DMS153 treated with DMSO at 0.1 percent for 48 hours (cell line): ENCODE results near the gene THSD4.

Experiments used
- DNase-seq: peaks from one replicate; lab custom pipeline; 2025; ENCODE audit not compliant: unreplicated experiment; lab: John Stamatoyannopoulos, UW

Gene THSD4

DNA sequence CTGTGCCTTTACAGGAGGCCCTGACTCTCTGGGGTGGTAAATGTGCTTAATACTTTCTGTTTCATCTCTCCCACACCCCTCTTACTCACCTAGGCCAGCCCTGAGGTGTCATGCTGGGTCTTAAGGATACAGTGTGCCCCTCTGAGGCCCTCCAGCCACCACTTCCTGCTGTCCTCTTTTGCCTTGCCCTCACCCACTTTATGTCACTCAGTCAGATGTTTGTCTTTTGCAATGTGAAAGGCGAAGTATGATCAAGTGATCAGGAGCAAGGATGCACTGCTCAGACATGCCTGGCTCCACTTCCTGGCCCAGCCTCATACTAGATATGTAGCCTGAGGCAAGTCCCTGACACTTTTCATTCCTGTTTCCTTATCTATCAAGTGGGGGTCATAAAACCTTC lies 356.1 kb downstream of the THSD4 start:
- DNase-seq = no peak

DNA sequence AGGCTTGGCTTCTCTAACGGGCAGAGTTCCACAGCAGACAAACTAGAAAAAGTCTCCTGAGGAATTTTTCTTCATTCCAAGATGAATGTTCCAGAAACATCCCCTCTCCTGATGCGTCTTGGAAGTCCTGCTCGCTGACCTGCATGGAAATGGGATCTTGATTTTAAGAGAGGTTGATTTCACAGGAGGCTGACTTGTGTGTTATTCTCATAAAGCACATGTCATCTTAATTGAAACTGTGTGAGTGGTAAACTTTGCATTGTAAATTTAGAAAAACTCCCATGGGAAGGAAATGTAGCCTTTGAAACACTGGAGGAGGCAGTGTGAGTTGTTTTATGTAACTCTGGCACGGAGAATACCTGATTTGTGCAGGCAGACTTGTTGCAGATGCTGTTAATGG lies 357.3 kb downstream of the THSD4 start:
- DNase-seq = no peak

DNA sequence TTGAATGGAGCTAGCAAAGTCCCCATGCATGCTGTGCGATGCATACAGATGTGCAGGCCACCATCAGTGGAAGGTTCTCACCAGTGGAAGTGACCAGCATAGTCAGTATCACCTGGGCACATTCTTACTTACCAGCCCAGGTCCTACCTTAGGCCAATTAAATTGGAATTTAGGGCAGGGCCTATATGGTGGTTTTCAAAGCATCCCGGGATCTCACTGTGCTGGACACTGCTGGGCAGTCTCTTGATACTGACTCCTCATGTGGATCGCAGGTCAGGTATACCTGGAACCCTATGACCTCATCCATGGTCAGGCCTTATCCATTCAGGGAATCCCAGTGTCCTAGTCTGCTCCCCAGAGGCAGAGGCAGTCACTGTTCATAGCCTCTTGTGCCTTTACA lies 358.5 kb downstream of the THSD4 start:
- DNase-seq = no peak

DNA sequence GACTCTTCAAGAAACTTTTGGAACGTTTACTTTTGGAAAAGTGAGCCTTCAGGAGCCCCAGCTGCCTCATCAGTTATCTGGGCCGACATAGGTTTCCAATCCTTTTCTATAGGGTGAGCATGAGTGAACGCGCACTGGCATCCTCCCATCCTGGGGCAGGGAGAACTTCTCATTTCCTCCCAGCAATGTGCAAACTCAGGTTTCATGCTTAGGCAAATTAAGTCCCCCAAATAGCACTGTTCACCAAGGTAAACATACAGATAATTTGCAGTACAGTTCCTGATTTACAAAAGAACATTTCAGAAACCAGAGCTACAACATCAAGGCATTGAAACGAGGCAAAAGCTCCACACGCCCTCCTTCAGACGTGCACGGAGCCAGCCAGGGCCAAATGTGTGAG lies 361.6 kb downstream of the THSD4 start:
- no peak for DNase-seq

DNA sequence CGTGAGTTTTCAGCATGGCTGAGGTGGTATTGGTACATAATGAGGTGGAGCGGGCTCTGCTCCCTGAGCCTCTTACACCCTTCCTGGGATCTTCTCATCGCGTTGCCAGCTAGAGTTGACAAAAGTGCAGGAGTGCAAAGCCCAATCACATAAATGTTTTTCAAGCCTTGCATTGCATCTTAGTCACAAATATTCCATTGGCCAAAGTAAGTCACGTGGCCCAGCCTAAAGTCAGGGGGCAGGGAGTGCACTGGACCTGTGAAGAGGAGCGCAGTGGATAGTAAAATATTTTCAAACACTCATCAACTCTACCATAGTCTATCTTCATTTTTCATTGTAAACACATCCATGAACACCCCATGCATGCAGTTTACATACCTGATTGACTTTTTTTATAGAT lies 365.3 kb downstream of the THSD4 start:
- DNase-seq = no peak

DNA sequence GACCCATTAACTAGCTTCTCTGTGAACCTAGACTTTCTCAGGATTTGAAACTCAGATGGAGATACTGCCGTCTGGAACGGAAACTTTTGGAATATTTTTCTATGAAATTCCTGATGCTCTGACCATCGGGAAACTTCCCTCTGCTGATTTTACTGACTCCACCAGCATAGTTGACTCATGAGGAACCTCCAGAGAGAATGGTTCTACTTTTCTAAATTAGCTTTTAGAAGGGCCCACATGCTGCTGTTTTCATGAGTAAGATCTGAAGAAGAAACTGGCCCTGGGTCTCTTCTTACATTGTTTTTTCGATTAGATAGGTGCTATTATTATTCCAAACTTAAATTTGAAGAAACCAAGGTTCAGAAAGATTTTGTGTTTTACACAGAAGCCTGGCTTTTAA lies 368.8 kb downstream of the THSD4 start:
- DNase-seq = no peak

DNA sequence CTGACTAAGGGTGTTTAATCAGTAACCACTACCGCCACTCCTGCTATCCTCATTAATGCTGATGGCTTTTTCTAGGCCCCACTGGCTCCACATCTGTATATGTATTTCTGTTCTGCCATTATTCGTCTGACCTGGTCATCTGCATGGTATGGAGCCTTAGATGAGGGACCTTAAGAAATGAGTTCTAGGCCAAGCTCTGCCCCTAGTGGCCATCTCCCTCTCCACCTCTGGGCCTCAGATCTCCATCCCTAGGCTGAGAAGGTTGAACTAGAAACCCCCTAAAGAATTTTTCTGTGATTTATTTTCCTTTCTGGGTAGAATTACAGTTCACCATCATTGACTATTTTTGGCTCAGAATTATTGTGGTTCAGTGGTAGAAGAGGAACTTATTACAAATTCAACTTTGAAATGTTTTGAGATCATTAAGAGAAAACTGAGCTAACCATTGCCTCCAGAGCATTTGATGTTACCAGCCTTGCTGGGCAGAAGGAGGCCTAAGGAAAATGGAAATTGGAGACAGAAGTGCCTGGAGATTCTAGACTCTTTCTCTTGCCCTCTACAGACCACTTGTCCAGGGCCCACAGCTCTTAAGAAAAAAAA lies 369.9 kb downstream of the THSD4 start:
- DNase-seq = no peak

DNA sequence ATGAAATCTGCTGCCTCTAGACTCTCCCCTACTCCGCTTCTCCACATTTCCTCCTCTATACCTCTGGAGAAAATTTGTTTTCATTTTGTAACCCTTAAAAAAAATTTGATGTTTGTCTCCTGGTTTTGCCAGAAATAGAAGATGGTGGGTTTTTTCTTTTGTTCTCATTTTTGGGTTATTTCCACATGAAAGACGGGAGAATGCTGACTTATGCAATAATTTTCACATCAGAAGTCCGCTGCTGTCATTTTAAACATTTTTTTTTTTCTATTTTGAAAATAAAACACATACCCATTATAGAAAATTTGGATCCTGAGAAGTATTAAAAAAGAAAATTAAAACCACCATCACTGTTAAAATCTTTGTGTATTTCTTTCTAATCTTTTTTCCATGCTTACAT lies 374.3 kb downstream of the THSD4 start:
- DNase-seq = no peak

DNA sequence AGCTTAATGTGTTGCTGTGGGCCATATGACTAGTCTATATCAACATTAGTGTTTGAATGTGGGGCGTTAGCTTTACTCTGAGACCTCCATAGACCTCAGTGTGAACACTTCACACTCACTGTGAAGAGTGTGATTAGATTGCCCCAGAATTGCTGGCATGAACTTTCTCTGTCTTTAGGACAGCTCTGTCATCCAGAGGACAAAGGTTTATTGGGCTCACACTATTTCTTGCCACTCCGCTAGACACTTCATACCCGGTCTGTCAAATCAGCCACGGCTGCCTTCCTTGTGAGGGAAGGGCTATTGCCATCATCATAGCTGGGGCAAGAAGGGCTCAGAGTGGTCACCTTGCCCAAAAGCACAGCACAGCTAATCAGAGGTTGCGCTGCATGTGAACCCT lies 378.3 kb downstream of the THSD4 start:
- DNase-seq = no peak

DNA sequence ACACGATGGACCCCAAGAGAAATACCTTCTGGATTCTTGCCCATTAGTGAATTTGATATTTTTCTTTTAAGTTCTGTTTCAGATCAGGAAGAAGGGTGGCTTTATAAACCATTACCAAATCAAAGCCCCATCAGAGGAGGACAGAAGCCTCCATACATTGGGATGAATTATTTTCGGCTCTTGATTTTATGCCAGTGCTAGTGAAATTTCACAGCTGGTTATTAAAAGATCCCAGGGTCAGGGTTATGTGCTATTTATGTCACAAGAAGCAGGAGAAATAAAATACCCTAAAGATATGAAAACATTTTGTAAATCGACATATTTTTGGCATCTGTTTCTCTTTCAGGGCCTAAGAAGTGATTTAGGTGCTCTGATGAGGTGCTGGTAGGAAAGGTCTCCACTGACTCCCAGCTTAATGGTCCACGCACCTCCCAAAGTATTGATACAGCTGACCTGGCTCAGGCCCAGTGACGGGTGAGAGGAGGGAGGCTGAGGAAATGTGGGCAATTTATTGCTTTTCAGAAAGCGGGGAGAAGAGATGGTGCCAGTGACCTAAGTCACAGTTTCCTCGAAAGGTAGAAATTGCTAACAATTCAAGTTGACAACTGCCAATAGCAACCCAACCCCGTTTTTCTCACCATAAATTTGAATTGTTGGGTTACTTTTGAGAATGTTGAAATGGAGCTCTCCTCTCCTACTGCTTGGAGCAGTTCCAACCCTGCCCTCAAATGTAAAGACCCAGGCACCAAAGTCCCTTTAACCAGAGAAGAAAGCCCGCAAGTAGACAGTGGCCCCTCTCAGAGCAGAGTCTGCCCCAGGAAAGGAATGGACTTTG lies 379.5 kb downstream of the THSD4 start:
- no peak for DNase-seq

DNA sequence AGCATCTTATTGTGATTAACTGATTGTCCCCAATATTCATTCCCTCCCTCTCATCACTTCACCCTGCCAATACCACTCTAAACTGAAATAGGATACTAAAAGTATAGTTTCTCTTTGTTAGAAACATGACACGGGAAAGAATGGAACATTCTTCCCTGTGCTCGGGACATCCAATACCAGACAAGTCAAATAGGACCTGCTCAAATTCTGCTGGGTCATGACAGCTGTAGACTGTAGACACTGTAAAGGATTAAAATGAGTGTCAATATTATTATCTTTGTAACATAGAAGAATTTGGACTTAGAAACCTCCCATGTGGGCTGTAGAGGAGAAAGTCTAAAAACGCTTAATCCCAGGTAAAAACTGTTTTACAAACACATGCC lies 380.1 kb downstream of the THSD4 start:
- no peak for DNase-seq

DNA sequence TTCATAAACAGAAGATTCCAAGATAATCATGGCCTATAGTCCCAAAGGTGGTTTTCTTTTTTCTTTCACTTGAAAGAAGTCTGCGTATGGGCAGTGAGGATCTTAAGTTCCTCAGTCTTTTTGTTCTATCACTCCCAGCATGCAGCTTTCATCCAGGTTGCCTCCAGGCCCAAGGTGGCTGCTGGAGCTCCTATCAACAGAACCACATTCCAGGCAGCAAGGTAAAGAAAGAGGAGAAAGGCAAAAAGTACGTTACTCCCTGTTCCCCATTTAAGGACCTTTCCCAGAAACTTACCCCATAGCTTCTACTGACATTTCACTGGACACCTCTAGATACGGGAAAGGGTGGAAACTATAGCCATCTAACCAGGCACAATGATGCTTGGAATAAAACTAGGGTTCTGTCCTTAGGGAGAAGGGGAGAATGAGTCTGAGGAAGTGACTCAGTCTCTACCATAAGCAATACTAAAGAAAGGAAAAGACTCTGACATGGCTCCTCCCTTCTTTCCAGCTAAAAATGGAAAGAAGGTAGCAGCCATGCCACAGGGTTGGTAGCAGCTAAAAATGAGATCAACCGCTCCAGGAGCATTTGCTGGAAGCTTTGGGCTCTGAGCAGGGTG lies 381.2 kb downstream of the THSD4 start:
- no peak for DNase-seq

DNA sequence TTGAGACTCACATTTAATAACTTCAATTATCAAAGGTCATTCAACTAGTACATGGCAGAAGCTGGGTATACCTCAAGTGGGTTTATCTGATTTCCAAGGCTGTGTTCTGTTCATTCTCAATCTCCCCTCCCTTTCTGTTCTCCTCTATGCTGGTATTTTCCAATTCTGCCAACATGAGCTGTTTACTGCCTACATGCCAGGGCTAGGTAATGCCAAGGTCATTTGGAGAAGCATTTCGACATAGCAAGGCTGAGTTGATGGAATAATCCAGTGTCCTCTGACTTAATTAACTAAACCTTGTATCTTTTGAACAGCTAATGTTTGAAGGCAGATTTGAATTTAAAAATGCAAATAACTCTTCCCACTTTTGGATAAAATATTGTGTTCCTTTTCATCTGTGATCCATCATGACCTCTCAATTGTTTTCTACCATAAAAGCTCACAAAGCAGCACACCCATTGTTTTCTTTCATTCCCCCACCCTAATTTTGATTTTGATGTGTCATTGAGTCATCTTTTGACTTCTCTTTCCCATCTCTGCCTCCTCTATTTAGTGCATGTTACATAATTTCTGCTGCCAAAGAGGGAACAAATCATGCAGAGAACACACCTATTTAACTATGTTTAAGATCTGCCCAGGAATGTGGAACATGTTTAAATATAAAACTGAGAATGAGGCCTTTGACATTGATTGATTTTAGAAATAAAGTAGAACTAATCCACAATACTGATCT lies 386.2 kb downstream of the THSD4 start:
- DNase-seq = no peak

DNA sequence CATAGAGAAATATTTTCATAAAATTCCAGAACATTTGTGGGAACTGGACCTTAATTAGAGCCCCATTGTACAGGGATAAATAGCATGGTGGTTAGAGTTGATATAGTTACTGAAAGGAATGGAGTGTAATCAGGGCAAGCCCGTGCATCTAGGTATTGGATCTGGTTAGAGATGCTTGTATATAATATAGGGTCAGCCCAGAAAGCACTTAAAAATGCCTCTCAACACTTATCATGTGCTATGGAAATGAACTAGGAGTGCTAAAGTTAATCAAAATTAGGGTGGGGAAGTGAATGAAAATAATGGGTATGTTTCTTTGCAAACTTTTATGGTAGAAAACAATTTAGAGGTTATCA lies 386.8 kb downstream of the THSD4 start:
- no peak for DNase-seq

DNA sequence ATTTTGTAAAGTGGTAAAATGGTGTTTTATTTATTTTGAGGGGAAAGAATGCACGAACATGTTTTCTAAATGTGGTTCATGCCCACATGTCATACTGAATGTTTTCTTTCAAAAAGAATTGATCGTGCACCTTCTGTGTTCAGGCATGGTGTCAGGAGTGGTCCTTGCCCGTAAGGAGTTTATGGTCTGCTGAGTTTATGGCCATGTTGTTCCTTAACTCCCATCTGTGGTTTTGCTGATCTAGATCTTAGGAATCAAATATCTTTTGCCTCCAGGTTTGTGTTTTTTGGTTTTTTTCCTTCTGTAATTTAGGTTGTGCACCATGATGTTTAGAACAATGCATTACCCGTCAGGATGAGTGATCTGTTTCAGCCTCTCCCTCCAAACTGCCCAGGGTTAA lies 390.7 kb downstream of the THSD4 start:
- no peak for DNase-seq

DNA sequence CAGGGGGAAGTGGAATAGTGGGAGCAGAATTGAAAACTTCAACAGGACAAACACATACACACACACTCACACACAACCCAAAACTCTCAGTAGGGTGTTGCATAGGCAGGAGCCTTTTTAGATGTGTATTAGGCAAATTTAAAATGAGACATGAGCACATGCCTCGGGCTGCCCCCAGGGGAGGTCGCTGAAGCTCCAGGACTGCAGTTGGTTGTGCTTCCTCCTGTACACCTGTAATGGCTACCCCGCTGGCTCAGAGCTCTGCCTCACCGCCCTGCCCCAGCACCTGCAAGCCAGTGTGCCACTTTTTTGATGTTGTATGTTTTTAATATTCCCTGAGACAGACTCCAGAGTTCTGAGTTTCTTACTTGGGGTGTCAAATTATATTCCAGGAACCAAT lies 391.7 kb downstream of the THSD4 start:
- no peak for DNase-seq

DNA sequence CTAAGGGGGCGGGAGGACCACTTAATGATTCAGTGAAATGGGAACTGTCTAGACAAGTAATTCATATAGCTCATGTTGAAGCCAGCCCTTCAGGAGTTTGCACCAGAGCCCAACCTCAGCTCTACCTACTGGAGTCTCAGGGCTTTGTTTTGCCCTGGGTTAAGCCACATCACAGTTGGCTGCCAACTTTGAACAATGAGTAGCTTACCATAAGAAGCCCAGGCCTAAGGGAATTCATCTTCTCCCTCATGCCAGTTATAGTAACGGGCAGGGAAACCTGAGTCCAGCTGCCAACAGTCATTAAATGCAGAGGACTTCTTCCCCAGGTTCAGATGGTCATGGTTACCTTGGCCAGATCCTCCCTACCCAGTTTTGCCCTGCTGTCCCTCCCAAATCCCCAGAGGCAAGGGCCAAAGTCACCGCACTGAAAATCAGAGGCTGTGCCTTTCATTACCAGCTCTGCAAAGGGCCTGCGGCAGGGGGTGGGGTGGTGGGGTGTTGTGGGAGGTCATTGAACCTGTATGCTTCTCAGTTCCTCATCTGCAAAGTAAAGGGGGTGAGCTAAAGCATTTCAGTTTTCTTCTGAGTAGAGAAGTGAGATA lies 392.9 kb downstream of the THSD4 start:
- no peak for DNase-seq

DNA sequence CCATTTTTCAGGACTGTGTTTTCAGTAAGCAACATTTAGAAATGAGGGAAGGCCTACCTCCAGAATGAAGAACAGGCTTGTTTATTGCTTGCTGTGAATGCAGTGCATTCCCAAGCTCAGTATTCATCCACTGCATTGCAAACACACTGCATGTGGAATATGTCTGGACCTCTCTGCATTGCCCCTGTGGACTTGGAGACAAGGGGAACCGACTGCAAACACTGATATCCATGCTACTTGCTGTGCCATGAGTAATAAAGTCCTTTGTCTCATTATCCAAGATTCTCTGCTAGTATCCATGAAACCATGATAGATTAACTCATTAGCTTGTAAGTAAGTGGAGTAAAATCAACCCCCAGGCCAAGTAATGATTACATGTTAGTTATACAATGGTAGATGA lies 393.9 kb downstream of the THSD4 start:
- DNase-seq = no peak

DNA sequence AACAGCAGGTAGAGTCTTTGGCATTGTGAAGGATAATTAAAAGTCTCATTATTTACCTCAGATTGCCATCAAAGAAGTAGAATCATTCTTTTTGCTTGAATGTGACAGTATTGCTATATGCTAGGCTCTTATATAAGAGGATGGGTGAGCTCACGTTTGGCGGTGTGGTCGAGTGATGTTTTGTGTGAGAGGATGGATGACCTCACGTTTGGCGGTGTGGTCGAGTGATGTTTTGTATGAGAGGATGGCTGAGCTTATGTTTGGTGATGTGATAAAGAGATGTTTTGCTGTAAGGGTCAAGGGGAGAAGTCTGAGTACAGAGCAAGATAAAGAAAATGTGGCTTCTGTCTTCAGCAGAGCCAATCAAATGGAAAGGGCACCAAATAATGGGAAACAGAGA lies 395.5 kb downstream of the THSD4 start:
- DNase-seq = no peak

DNA sequence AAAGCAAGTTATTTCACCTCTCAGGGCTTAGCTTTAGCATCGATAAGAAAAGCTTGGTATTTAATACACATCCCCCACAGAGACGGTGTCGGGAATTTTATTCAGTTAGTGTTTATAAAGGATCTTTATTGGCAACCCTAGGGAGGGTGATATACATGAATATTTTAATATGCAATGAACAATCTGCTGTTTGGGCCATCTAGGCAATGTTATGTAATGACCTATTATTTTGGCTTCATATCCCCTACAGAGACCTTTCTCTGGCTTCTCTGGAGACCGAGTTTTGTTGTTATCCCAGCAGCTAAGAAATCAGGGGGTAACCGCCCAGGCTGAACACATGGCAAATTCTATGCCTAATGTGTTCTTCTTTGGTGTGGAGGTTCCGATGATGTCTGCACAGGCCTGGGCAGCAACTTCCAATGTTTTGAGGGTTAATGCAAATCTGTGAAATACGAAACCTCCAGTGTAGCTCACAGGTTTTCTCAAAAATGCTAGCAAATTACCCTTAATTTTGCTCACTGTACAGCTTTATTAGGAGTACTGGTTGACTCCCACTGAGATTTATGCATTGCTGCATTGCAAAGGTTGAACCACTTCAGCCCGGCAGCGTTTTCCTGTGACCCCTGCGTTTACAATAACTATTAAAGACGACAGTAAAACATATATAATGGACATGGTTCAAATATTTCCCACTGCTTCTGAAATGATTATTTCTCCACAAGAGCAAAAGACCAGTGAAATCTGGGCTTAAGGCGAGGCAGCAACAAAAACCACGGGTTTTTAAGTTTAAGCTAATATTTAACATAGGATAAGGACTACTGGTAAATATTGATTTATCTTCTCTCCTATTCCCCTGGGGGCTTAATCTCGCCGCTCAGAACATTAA lies 396.8 kb downstream of the THSD4 start:
- DNase-seq = no peak

DNA sequence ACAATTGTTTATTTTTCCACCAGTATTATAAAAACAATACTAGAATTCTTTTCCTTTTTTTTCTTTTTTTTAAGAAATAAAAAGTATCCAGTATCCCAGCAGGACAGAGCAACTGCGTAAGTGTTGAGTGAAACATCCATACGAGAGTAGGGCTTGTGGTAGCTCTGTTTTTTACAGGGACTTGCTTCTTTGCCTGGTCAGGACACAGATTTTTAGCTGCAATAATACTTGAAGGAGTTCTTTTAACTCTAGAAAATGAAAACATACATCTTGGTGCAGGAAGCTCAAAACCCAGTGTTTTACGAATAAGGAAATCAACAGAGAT lies 397.4 kb downstream of the THSD4 start:
- DNase-seq = no peak
